ENCODE measurements around the gene TEX26.
"Not testable (repeated sequence)": the region's sequence is repeated elsewhere in the genome, so short reads cannot be mapped to it uniquely, and the experiment has no call there.

The TEX26 gene

DNA sequence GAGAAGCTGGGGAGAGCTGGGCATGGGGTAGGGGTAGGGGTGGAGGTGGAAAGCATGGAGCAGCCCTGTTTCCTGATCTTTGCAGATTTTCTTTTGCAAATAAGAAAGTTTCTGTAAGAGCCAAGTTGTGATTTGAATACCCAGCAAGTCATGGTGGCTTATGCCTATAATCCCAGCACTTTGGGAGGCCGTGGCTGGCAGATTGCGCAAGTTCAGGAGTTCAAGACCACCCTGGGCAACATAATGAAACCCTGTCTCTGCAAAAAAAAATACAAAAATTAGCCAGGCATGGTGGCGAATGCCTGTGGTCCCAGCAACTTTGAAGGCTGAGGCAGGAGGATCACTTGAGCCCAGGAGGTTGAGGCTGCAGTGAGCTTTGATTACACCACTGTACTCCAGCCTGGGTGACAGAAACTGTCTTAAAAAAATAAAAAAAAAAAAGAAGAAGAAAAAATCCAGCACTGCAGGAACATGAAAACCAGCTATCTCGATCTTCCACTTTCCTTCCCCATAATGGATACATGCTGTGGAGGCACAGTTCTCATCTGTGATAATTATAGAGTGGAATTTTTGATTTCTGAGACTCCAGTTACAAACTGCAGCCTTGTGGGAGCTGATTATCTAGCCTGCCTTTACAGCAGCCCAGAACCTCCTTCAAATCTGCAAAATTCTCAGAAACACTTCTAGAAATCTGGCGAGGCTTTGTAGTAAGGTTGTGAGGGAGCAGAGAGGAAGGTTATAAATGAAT, 12.1 kb upstream of the TEX26 start:
- DNase-seq, result no peak

DNA sequence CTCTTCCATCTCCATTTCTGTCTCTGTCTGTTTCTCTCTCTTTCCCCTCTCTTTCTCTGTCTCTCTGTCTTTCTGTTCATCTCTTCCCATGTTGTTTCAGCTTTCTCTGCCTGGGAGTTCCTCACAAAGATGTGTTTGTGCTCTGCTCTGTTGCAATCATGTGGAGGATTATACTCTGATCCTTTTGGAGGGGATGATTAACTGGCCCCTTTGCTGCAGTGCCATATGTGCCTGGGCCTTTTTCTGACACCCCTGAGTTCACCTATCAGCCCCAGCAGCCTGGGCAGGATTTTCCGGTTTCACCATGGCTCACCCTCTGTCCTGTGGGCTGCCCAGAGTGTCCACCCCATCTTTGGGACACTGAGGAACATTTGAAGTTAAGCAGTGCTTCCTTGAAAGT, 9.0 kb upstream of the TEX26 start:
- DNase-seq, result no peak

DNA sequence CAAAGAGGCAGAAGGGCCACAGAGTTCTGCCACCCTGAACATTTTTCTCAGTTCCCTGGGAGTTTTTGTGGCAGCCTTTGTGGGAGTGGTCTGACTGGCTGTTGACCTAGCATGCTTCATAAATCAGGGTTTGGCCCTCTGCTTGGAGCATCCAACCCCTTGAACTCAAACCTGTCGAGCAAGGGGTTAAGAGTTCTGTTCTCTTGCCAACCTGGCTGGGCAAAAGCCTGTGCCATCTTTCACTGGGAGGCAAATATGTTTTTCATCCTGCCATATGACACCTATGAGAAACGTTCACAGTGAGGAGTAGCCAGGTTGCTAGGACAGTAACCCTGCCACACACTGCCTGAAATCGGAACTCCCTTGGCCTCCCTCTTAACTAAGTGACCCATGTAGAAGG, 7.7 kb upstream of the TEX26 start:
- DNase-seq, result no peak

DNA sequence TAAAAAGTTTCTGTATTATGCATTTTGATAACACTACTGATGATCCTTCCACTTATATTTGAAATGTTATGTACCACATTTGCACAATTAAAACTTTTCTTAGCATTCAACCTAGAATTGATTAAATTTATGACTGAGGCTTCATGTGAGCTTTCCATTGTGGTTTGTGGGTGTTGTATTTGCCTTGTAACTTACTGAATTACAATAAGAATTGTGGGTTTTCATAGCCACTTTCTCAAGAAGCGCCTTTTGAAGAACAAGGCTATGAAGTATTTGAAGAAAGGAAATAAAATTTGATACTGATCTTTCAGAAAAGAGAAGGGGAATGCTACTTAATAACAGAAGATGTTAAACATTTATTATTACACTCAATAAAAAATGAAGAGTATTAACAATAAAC, 7.0 kb upstream of the TEX26 start:
- DNase-seq, result no peak

DNA sequence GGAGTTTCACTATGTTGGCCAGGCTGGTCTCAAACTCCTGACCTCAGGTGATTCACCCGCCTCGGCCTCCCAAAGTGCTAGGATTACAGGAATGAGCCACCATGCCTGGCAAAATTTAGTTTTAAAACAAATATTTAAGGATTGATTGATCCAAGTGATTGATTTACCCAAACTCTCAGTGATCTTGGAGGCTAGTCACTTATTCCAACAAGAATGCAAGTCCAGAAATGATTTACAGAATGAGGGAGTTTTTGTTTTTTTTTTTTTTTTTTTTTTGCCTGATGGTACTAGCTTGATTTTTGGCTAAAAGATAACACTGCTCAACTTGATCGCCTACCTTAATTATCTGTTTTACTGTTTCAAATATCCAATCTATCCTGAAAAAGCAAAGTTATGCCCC, 5.7 kb upstream of the TEX26 start:
- DNase-seq, result no peak

DNA sequence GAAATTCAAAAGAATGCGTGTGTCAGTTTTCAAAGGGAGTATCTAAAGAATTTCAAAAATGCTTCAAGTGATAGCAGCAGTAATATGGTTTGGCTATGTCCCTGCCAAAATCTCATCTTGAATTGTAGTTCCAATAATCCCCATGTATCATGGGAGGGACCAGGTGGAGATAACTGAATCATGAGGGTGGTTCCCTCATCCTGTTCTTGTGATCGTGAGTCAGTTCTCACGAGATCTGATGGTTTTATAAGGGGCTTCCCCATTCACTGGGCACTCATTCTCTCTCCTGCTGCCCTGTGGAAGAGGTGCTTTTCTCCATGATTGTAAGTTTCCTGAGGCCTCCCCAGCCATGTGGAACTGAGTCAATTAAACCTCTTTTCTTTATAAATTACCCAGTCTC, 5.3 kb upstream of the TEX26 start:
- DNase-seq, result not testable (repeated sequence)

DNA sequence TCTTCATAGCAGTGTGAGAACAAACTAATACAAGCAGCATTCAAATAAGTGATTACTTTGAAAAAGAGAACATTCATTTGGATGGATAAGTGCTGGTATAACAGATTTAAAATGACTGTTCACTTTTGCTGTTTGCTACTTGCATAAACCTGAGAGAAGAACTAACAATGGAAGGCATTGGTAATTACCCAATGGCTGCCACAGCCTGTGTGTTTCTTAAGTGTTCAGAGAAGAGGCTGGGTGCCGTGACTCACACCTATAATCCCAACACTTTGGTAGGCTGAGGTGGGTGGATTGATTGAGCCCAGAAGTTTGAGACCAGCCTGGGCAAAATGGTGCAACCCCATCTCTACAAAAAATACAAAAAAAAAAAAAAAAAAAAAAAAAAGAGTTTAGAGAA, 4.9 kb upstream of the TEX26 start:
- DNase-seq, result no peak

DNA sequence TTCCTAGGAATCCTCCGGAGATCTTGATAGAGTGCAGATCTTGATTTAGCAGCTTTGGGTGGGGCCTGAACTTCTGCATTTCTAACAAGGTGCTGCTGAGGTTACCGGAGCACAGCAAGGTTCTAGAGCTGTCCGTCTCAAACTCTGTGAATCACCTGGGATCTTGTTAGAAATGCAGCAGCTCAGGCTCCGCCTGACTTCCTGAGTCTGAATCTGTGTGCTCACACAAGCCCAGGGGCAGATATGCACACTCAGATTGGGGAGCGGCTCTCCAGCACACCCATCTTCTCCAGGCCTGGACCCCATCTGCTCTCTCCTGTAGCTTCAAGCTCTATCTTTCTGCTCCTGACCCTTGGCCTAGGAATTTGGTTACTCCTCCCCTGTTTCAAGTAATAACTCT, 3.5 kb upstream of the TEX26 start:
- DNase-seq, result no peak

DNA sequence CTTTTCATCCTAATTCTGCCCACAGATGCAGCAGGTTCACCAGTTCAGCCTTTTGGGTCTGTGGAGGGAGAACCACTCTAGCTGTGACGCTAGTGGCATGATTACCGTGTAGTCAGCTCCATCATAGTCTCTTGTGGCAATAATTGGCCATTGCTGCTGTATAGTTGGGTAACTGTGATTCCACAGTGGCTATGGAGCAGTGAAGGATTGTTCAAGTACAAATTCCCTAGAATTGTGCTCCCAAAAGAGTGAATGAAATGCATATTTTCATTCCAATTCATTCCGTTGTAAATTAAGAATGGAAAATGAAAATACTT, 856 bp downstream of the TEX26 start:
- no peak for DNase-seq

DNA sequence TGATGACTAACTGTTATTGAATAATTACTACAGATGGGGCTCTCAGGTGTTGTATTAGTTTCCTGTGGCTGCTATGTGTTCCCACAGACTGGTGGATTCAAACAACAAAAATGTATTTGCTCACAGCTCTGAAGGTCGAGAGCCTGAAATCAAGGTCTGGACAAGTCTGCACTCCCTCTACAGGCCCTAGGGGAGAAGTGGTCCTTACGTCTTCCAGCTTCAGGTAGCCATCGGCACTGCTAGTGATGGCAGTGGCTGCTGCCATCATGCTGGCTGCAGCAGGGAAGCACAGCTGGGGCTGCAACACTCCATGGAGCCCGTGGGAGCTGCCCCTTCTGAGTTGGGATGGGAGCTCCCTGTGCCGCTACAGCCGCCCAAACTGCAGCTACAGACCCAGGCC, 1.9 kb downstream of the TEX26 start:
- no peak for DNase-seq

DNA sequence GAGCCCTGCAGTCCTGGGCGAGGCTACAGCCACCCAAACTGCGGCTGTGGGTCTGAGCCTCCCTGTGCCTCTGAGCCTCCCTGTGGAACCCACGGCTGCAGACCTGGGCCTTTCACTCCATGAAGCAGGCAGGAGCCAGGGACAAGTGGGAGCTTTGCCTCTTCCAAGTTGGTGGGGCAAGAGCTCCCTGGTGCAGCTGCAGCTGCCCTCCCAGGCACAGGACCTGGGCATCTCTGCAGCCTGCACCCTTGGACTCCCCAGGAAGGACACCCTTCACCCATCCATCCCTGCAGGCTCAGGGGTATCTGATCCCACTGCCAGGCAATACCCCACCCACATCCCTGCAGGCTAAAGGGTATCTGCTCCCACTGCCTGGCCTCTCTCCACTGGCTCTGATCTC, 2.3 kb downstream of the TEX26 start:
- no peak for DNase-seq

DNA sequence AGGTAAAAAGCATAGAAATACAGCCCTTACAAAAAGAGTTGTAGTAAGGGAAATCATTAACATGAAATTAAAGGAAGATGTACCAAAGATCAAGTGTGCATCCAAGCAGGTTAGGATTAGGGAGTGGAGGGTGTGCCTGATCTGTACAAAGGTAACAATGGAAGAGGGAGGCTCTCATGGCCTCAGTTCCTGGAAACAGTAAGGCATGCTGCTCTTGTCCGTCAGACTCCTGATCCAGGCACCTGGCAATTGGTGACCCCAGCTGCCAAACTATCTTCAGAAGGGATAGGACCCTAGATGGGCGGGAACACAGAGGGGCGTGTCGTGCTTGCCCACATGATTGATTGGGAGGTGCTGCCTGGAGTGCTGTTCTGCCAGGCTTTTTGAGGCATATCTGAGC, 4.5 kb downstream of the TEX26 start:
- no peak for DNase-seq

DNA sequence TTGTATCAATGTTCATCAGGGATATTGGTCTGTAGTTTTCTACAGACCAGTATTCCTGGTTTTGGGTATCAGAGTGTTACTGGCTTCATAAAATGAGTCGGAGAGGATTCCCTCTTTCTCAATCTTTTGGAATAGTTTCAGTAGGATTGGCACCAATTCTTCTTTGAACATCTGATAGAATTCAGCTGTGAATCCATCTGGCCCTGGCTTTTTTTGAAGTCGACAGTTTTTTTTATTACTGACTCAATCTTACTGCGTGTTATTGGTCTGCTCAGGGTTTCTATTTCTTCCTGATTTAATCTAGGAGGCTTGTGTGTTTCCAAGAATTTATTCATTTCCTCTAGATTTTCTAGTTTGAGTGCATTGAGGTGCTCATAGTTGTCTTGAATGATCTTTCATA, 11.4 kb downstream of the TEX26 start:
- no peak for DNase-seq

DNA sequence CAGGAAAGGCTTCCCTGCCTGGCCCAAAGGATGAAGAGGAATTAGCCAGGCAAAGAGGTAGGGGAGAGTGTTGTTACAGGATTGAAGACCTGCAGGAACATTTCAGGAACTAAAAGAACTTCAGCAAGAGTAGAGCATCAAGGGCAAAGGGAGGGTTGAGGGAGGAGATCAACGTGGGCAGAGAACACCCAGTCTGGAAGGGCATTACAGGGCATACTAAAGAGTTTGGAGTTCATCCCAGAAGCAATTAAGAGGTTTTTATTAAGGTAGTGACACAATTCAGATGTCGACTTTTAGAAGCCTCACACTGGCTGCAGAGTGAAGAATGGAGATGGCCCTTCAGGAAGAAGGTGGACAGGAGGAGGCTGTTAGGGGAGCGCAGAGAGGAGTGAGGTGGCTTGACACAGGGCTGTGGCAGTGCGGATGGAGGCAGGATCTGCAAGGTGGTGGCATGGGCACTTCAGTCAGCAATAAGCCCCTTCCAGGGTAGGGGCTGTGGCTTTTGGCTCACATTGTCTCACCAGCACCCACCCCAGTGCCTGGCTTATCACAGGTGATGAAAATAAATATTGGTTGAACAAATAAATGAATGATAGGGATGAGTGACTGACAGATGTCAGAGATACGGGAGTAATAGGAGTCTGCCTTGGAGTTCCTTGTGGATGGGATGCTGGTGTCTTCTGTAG, 24.9 kb downstream of the TEX26 start:
- DNase-seq, result no peak

DNA sequence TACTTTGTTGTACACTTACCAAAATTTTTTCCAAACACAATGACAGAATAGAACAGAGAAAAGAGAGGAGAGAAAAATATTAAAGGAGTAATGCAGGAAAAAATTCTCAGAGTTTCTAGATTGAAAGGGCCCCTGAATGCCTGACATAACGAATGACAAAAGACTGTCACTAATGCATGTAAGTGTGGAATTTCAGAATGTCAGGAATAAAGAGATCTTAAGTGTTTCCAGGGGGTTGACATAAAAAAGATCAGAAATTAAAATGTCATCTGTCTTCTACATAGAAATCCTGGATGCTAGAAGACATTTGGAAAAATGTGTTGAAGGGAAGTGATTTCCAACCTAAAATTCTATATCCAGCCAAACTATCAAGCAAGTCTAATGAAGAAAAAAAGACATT, 27.2 kb downstream of the TEX26 start:
- DNase-seq, result no peak

DNA sequence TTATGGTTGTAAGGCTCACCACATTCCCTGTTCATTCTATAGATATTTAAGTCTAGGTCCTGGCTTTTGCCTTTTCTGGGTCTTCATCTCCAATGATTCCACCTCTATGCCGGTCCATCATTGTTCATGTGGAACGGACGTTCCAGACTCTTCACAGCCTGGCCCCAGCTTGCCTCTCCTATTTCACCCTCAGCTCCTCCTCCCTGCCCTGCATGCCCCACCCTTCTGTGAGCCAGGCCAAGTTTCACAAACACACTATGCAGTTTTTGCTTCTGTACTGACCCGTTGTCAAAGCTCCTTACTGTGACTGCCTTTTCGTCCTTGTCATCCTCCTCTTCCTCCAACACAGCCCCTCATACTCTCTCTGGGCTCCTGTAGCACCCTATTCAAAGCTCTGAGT, 31.3 kb downstream of the TEX26 start:
- peak; percentile 11 for DNase-seq

DNA sequence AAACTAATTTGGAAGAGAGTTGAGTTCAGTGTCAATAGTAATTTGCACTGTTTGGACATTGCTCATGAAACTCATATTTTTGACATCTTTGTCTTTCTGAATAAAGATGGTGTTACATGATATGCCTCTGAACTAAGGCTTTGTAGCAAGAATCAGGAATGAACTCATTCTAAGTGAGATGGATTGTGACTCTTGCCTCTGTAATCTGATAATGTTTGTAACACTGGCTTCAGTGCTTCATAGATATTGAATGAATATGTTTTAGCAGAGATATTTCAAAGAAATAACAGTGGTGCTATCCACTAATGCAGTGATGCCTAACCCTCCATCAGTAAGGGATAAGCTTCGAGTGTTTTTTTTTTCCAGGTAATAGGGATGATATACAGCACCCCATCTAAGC, 32.9 kb downstream of the TEX26 start:
- DNase-seq, result no peak

DNA sequence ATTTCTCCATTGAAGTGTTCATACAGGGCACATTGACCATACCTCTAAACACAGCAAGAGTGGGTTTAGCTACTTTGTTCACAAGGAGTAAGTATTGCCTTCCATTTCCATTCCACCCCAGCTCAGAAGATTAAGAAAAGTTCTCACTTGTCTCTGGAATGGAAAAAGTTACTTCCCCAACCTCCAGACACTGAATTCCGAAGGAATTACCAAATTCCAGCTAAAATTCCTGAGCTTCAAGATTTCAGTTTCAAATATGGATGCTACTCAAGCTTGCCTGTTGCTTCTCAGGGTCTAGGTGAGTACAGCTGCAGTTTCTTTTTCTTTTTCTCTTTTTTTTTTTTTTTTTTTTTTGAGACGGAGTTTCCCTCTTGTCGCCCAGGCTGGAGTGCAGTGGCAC, 33.6 kb downstream of the TEX26 start:
- DNase-seq, result no peak

DNA sequence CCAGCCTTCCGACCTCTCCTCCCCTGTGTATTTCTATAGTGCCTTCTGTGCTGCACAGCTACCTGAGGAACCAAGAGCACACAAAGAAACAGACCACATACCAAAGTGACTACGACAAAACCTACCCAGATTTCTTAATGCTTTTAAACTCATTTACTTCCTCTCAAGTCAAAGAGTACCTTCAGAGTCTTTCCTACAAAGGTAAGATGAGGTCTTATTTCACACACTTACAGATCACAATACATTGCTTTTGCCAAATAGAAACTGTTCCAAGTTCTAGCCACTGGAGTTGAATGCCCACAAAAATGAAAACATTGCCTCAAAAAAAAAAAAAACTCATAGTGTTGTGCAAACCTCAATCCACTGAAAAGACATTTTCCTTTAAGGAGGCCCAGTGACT, 36.4 kb downstream of the TEX26 start:
- peak; percentile 51 for DNase-seq

DNA sequence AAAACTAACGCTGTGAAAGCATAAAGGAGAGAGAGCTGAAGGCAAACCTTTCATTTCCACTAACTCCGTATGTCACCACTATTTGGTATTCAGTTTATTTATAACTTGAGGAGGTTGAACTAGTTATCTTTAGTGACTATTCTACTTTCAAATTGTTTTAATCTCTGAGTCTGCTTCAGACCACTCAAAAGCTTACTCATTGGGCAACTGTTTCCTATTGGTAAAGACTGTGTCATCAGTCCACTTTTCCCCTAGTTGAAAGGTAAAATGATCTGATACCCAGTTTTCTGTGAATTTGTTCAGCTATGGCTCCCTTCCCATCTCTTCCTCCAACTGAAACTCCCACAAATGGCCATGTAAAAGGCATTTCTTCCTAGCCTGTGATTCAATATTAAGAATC, 39.1 kb downstream of the TEX26 start:
- peak; percentile 42 for DNase-seq

DNA sequence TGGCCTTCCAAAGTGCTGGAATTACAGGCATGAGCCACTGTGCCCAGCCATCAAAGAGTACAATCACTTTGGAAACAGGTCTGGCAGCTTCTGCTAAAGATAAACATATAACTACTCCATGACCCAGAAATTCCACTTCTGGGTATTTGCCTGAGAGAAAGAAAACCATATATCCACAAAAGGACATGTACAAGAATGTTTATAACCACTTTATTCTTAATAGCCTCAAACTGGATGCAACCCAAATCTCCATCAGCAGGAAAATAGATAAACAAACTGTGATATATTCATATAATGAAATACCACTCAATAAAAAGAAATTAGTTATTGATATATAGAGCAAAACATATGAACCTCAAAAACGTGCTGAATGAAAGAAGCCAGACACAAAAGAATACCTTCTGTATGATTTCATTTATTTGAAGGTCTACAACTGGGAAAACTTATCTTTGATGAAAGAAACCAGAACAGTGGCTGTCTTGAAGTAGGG, 40.5 kb downstream of the TEX26 start:
- DNase-seq, result peak; percentile 92

DNA sequence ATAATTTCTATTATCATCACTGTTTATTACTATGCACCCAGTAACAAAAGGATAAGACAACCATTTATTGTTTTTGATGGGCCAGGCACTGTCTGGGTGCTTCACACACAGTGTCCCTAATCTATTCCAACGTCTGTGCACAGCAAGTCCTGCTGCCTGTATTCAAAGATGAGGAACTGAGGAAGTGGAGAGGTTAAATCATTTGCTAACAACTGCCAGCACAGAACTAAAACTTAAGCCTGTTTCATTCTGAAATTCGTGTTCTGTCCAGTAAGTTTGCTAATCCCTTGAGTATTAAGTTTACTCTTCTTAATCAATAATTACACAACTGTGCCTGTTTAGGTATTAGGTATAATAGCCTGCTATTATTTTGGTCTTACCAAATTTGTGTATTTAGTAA, 41.9 kb downstream of the TEX26 start:
- DNase-seq, result no peak

DNA sequence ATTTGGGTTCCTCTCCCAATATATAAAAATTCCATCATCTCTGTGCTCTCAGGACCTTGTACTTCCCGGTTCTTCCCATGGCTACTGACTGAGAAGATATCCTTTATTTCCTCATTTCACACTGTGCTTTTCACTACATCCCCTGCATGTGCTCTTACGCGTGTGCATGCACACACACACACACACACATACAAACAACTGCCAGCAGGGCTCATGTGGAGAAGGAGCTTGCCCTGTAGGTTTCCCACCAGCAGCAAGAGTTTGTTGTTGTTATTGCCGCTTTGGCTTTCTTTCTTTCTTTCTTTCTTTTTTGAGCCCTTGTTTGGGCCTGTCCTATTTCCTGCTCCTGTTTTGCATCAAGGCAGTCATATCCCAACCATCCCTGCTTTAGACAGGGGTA, 43.6 kb downstream of the TEX26 start:
- DNase-seq, result no peak

DNA sequence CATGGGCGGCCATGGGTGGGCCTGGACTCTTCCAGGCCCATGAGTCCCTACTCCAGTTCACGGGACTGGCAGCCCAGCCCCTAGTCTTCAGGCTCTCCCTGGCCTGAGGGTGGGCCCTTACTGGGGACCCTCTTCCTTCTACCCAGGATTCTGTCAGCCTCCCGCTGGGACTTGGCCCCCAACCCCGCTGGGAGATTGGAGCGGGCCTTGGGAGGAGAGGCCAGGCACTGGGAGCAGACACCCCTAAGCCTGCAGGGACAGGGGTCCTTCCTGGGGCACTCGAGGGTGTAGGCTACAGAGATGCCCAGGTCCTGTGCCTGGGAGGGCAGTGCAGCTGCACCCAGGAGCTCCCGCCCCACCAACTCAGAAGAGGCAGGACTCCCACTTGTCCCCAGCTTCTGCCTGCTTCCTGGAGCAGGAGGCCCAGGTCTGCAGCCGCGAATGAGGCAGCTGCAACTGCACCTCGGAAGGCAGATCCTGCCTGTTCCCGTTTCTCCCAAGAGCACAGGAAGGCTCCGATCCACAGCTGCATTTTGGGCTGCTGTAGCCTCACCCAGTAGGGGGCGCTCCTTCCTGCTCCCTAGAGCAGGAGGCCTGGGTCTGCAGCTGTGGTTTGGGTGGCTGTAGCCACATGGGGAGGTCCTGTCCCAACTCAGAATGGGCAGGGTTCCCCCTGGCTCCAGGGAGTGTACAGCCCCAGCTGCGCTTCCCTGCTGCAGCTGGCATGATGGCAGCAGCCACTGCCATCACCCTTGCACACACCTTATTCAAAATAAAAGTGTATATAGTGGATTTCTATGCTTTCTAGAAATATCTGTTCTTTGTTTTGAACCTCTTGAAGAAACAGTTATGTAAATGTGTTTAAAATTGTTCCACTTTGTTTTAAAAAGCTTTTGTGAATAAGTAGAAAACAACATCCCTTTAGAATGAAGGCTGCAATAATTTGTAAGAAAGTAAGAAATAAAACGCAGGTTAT, 46.8 kb downstream of the TEX26 start:
- no peak for DNase-seq

All from fibroblast of skin of right quadriceps (primary cell).